Measurements from ENCODE around the gene BMP8A. TPM values are rescaled to one million over a fixed set of nuclear protein-coding genes. Genes with fewer than 3 reads are reported as not detected.

BMP8A gene
- total RNA-seq, 2 experiments from 2014 or later, result 0.16 TPM; not detected in 1

Other genes starting within 250 kb of the BMP8A start
- gene PABPC4, start 85.2 kb downstream of the BMP8A start, total RNA-seq, result 100 to 1,000 TPM; 322 to 330 TPM
- gene HEYL, start 148.0 kb downstream of the BMP8A start, total RNA-seq, result under 1 TPM; 0.19 to 0.23 TPM
- gene NT5C1A, start 180.5 kb downstream of the BMP8A start, total RNA-seq, result under 1 TPM in 1 of 2 experiments, not detected in 1; 0.21 TPM
- gene HPCAL4, start 199.8 kb downstream of the BMP8A start, total RNA-seq, result 1 to 10 TPM in 1 of 2 experiments, under 1 TPM in 1; 0.94 to 1.1 TPM
- 10 to 100 TPM; 55.3 to 70.4 TPM for gene PPIE, start 247.2 kb downstream of the BMP8A start, total RNA-seq